Stimulated activated CD4-positive, alpha-beta T cell treated with anti-CD3 and anti-CD28 coated beads, Interleukin-2, amount 100 ng/mL, for 4 hours (primary cell): Measurements from ENCODE around the gene USP35.

Source experiments
- DNase-seq: peaks from one replicate; pipeline ENCODE4 v3.0.0-alpha.2; 2020; ENCODE audit warnings: low read depth

Gene USP35

GRCh38 chr11:78196661-78197091 lies 8.0 kb downstream of the USP35 start:
- no peak for DNase-seq

- DNase-seq: no peak
Observed at GRCh38 chr11:78197816-78198215, 9.1 kb downstream of the USP35 start.

GRCh38 chr11:78199015-78199652 lies 10.4 kb downstream of the USP35 start:
- no peak for DNase-seq

GRCh38 chr11:78199653-78200015 lies 10.9 kb downstream of the USP35 start:
- DNase-seq: no peak

- no peak for DNase-seq
Observed at GRCh38 chr11:78200061-78200460, 11.3 kb downstream of the USP35 start.

- no peak for DNase-seq
Observed at GRCh38 chr11:78200553-78200952, 11.8 kb downstream of the USP35 start.

GRCh38 chr11:78201096-78201818 lies 12.5 kb downstream of the USP35 start:
- DNase-seq: no peak

GRCh38 chr11:78202733-78203167 lies 14.0 kb downstream of the USP35 start:
- DNase-seq: peak; percentile 46

GRCh38 chr11:78203184-78203583 lies 14.5 kb downstream of the USP35 start:
- peak; percentile 32 for DNase-seq

- DNase-seq: no peak
Observed at GRCh38 chr11:78205256-78205655, 16.5 kb downstream of the USP35 start.

GRCh38 chr11:78205691-78206090 lies 17.0 kb downstream of the USP35 start:
- DNase-seq: no peak

GRCh38 chr11:78207532-78208256 lies 19.0 kb downstream of the USP35 start:
- no peak for DNase-seq

GRCh38 chr11:78208257-78209165 lies 19.8 kb downstream of the USP35 start:
- DNase-seq: no peak

GRCh38 chr11:78209478-78209877 lies 20.8 kb downstream of the USP35 start:
- DNase-seq: no peak

GRCh38 chr11:78210000-78210608 lies 21.4 kb downstream of the USP35 start:
- DNase-seq: no peak

GRCh38 chr11:78211565-78211964 lies 22.8 kb downstream of the USP35 start:
- no peak for DNase-seq

GRCh38 chr11:78212586-78213371 lies 24.1 kb downstream of the USP35 start:
- DNase-seq: no peak

- DNase-seq: no peak
Observed at GRCh38 chr11:78213526-78214330, 25.0 kb downstream of the USP35 start.

- no peak for DNase-seq
Observed at GRCh38 chr11:78214331-78215194, 25.8 kb downstream of the USP35 start.
